Colonic mucosa (tissue), 4 donors: ENCODE measurements around the gene EVA1B. TPM values are rescaled to one million over a fixed set of nuclear protein-coding genes. Genes with fewer than 3 reads are reported as not detected.

ENCODE experiments used
- DNase-seq: peaks from one replicate; pipeline ENCODE4 v3.0.0-alpha.2; 2020
- H3K27ac ChIP-seq: fragments of 200-600 bp; one replicate; pipeline ENCODE4 v1.8.0; 2021
- H3K27me3 ChIP-seq: fragments of 200-600 bp; one replicate; pipeline ENCODE4 v1.8.0; 2021
- H3K36me3 ChIP-seq: fragments of 200-600 bp; one replicate; pipeline ENCODE4 v1.8.0; 2021
- H3K4me1 ChIP-seq: fragments of 200-600 bp; one replicate; pipeline ENCODE4 v1.8.0; 2021; ENCODE audit warnings: mild to moderate bottlenecking
- H3K4me3 ChIP-seq: fragments of 200-600 bp; one replicate; pipeline ENCODE4 v1.8.0; 2021
- H3K9ac ChIP-seq, 2 donors: one replicate each; pipeline ENCODE4 v1.7.0; 2013; ENCODE audit warnings: control low read depth in 2 of 2, low read depth in 2 of 2, low read length in 2 of 2
- H3K9me3 ChIP-seq: fragments of 200-600 bp; one replicate; pipeline ENCODE4 v1.8.0; 2021
- intact Hi-C: fragments of 100-400 bp; cut with DNase I; formaldehyde crosslinking; loops from one replicate; pipeline ENCODE4 v1.14.1; 2022
- total RNA-seq, 2 donors: library from RNA; stranded (reverse); fragmentation: NEBNext Ultra II Directional in 1 of 2; extraction: Animal tissue kit (Norgen Biotek cat#: 25700) in 1 of 2; gene quantifications; one replicate each; pipeline ENCODE4 v1.2.1, GENCODE V29; 2021
- TF ChIP-seq, protein P1 (sequence below): fragments of 200-600 bp; IDR thresholded peaks from one replicate; pipeline ENCODE4 v1.8.0; 2022; ENCODE audit warnings: antibody characterized with exemption, mild to moderate bottlenecking
- donor health status: healthy.
- donor health status: DM: no; HTN: no; CAD: no.
- donor health status: DM: no; HTN: no; CAD: no.

Gene EVA1B
- total RNA-seq, 2 donors from 2014 or later: 5.3 to 8.7 TPM

DNA sequence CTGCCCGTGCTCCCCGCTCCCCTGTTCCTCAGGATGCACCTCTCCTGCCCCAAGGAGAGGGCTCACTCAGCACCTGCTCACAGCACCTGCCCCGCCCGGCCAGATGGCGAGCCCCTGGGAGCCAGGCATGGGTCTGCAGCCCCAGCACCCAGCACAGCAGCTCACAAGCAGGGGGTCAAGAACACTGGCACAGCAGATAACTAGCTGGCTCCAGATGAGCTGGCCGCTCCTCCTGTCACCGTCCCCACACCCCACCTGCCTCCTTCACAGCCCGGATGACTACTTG, 20.9 kb upstream of the EVA1B start:
- TF ChIP-seq, protein P1, sequence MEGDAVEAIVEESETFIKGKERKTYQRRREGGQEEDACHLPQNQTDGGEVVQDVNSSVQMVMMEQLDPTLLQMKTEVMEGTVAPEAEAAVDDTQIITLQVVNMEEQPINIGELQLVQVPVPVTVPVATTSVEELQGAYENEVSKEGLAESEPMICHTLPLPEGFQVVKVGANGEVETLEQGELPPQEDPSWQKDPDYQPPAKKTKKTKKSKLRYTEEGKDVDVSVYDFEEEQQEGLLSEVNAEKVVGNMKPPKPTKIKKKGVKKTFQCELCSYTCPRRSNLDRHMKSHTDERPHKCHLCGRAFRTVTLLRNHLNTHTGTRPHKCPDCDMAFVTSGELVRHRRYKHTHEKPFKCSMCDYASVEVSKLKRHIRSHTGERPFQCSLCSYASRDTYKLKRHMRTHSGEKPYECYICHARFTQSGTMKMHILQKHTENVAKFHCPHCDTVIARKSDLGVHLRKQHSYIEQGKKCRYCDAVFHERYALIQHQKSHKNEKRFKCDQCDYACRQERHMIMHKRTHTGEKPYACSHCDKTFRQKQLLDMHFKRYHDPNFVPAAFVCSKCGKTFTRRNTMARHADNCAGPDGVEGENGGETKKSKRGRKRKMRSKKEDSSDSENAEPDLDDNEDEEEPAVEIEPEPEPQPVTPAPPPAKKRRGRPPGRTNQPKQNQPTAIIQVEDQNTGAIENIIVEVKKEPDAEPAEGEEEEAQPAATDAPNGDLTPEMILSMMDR: no peak

DNA sequence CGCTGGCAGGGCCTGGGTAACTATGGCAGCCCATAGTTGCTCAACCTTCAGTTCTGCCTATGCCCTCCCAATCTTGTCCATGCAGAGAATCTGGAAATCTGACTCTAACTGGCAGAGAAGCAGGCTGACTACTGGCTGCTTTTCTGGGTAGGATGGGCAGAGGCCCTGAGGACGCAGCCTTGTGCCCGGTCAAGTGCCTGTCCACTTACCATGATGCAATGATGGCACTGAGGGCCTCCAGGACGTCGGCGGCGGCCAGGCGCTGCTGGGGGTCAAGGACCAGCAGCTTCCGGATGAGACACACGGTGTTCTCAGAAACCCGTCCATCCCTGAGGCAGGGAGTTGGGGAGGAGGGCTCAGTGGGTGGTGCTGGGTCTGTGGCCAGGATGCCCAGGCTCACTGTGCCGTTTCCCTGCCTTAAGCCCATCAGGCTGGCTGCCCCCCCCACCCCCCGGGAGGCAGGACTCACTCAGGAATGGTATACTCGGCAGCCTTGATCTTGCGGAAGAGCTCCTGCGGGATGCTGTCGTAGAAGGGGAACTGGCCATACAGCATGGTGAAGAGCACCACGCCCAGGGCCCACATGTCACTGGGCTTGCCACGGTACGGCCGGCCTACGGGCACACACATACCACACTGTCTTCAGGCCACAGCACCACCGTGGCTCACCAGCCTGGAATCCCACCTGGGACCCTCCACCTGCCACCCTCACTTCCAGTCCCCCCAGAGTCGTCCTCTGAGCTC, 20.4 kb upstream of the EVA1B start:
- DNase-seq: no peak
- Histone ChIP-seq H3K4me3 (no peak overlapping the region), H3K9ac (no peak overlapping the region), H3K4me1 (no peaks in the 10 kb centered on the region), H3K9me3 (no peaks in the 10 kb centered on the region), H3K27ac (no peak overlapping the region), H3K27me3 (no peaks in the 10 kb centered on the region), H3K36me3 (peaks cover 17% of the 10 kb centered on the region)
- TF ChIP-seq, protein P1: no peak
- intact Hi-C loops: no loop called here

More for the DNA sequence above, 20.9 kb upstream of the EVA1B start:
- Histone ChIP-seq H3K4me1 (no peaks in the 10 kb centered on the region), H3K4me3 (no peak overlapping the region), H3K27me3 (no peaks in the 10 kb centered on the region), H3K9me3 (no peaks in the 10 kb centered on the region), H3K36me3 (peaks cover 17% of the 10 kb centered on the region), H3K27ac (no peak overlapping the region), H3K9ac (no peak overlapping the region)
- intact Hi-C loops: no loop called here
- no peak for DNase-seq

DNA sequence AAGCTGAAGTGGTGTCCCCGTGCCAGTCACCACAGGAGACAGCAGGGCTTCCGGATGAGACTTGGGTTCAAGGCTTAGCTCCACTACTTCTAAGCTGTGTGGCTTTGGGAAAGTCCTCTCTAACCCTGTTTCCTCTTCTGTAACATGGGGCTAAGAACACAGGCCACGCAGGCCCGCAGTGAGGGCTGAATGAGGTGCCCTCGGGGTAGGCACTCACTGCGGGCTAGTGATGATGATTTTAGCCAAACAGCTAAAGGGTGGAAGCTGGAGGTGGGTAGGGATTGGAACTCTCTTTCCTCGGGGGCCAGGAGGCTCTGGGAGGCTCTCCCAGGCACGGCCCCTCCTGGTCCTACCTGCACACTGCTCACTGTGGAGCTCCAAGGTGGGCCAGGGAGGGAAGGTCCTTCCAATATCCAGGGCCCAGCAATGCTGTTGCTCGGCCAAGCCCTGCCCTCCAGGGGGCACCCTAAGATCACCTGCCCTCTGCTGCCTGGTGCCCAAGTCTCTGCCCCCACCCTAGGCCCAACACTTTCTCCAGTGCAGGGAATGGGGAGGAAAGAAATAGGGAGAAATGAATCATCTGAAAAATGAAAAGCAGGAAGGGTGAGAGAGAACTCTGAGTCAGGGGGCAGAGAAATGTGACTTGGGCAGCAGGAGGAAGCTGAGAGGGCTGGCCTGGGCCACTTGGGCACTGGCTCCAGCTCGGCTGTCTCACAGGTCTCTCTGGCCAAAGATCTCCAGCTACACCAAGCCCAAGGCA, 19.2 kb upstream of the EVA1B start:
- no peak overlapping the region for H3K4me3 ChIP-seq
- intact Hi-C loops: no loop called here
- H3K9me3 ChIP-seq: no peaks in the 10 kb centered on the region
- no peak overlapping the region for H3K27ac ChIP-seq
- peak; percentile 60 for DNase-seq
- H3K9ac ChIP-seq: no peak overlapping the region
- TF ChIP-seq, protein P1: peak; percentile 72
- peaks cover 7% of the 10 kb centered on the region for H3K36me3 ChIP-seq
- no peaks in the 10 kb centered on the region for H3K27me3 ChIP-seq
- no peaks in the 10 kb centered on the region for H3K4me1 ChIP-seq

DNA sequence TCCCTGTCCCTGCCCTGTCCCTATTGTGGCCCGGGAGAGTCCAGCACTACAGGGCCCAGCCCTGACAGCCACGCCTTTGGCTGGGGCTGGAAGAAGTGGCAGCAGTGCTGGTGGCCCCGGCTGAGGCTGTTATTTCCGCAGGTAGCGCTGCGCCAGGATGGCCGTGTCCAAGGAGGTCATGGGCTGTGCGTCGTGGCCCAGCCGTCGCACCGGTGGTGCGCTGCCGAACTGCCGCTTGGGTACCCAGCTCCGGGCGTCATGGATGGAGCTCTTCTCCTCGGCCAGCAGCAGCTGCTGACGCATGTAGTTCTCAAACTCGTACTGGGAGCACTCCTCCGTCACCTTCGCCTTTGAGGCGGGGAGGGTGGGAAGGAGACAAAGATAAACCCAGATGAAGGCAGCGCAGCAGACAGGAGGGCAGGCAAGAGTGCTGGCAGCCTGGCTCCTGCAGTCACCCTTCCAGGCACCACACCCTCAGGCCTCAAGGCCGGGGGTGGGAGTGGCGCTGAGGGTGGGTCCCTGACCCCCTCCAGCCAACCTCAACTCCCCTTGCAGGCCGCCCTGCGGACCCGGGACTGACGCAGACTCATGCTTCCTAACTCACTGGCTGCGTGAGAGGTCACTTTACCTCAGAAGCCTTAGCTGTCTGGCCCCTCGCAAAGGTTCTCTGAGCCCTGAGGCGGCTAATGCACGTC, 18.3 kb upstream of the EVA1B start:
- Histone ChIP-seq H3K27me3 (no peaks in the 10 kb centered on the region), H3K36me3 (peaks cover 3% of the 10 kb centered on the region), H3K4me1 (no peaks in the 10 kb centered on the region), H3K27ac (no peak overlapping the region), H3K9ac (no peak overlapping the region), H3K9me3 (no peaks in the 10 kb centered on the region), H3K4me3 (no peak overlapping the region)
- DNase-seq: no peak
- TF ChIP-seq, protein P1: no peak
- intact Hi-C loops: loop anchor here (2.0 kb wide), 1 partner anchor 79 kb away; no protein-coding TSS in a partner anchor

DNA sequence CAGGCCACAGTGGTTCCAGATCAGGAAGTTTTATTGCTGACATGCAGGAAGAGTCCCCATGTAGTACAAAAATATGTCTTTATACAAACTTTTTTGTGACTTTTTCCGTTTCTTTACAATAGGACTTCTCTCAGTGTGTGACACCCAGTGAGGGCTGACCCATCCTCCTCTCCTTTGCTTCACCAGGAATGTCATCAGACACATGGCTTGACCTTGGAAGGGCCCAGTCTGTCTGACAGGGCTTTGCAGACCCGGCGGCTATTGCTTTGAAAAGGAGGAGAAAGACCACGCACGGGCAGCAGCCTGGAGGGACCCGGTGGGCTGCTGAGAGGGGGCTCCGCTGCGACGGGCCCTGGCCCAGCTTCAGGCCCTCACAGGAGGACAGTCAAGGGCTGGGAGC, 16.2 kb upstream of the EVA1B start:
- H3K27ac ChIP-seq: no peak overlapping the region
- H3K36me3 ChIP-seq: no peaks in the 10 kb centered on the region
- intact Hi-C loops: loop anchor here (2.0 kb wide), 1 partner anchor 81 kb away; no protein-coding TSS in a partner anchor
- no peaks in the 10 kb centered on the region for H3K27me3 ChIP-seq
- TF ChIP-seq, protein P1: no peak
- H3K4me1 ChIP-seq: no peaks in the 10 kb centered on the region
- H3K9ac ChIP-seq: no peak overlapping the region
- H3K4me3 ChIP-seq: no peak overlapping the region
- no peak for DNase-seq
- no peaks in the 10 kb centered on the region for H3K9me3 ChIP-seq
